ENCODE data around the gene NRCAM. TPM values are rescaled to one million over a fixed set of nuclear protein-coding genes. Genes with fewer than 3 reads are reported as not detected.

The NRCAM gene
- polyA plus RNA-seq, 1 donor (not counting 4 experiments of a cell fraction or from before 2014, with no cell fraction given), result 4.0 TPM

DNA sequence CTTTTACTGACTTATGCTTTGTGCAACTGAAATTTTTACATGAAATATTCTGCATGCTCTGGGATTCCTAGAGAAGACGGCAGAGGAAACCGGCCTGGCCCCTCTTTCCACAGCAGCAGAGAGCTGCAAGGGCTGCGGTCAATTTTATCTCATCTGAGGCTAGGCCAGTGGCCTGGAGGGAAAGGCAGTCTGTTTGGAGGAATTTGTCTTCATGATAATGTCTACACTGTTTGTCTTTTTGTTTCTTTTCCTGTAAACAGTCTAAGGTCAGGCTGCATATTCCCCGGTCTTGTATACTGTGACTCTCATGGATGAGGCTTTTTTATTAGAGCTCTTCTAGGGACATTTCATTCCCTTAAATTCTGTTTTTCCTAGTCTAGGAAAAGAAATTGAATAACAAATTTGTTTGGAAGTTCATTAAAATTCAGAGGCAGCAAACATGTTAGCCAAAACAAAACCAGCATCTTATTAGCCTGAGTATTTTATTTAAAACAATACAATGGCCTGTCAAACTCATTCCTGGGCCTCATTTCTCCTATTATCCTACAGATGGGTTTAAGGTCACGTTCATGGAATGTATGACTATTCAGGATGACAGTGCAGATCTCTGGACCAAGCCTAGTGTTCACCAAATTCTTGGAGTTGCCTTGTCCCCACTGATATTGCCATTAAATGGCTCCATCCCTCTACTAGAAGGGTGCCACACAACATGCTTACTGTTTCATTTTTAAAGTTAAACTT, 352.5 kb downstream of the NRCAM start:
- Histone ChIP-seq H3K36me3 (ENCODE audit: control insufficient read depth in 2 of 2, extremely low read depth in 1 of 2, insufficient read depth in 2 of 2, low read length in 2 of 2) (no peaks in the 10 kb centered on the region), H3K9me3 (ENCODE audit: control insufficient read depth, low read depth, low read length) (no peaks in the 10 kb centered on the region), H3K9me1 (ENCODE audit: control insufficient read depth, extremely low read depth, insufficient read depth, low read length) (no peaks in the 10 kb centered on the region), H2AFZ (ENCODE audit: control insufficient read depth, low read length) (no peak overlapping the region), H4K20me1 (ENCODE audit: control insufficient read depth, extremely low read depth, insufficient read depth, low read length) (no peaks in the 10 kb centered on the region), H3K9ac (ENCODE audit: control insufficient read depth, extremely low read depth, insufficient read depth, low read length) (no peak overlapping the region), H3K4me1 (ENCODE audit: control insufficient read depth, extremely low read depth, insufficient read depth, low read length) (no peaks in the 10 kb centered on the region), H3K79me2 (ENCODE audit: control insufficient read depth, insufficient read depth, low read length) (no peaks in the 10 kb centered on the region), H3K4me2 (ENCODE audit: control insufficient read depth, extremely low read depth, insufficient read depth, low read depth, low read length) (no peak overlapping the region), H3K4me3 (ENCODE audit: control insufficient read depth in 2 of 3, extremely low read depth in 1 of 3, insufficient read depth in 2 of 3, low read depth in 1 of 3, low read length in 3 of 3) (no peak overlapping the region), H3K27me3 (ENCODE audit: control insufficient read depth, extremely low read depth, insufficient read depth, low read length) (no peaks in the 10 kb centered on the region), H3K27ac (ENCODE audit: control insufficient read depth, insufficient read depth, low read length) (no peak overlapping the region)
- DNase-seq (ENCODE audit: low read depth, low spot score) (no peak), FAIRE-seq (no peak)
- TF ChIP-seq EZH2 (IDR thresholded peaks at IDR 0.05; ENCODE audit: low read length), result no peak
- dilution Hi-C loops (cut with MboI; ENCODE audit: extremely low pct_ligation_motif_present, low sequenced_read_pairs), result no loop called here

DNA sequence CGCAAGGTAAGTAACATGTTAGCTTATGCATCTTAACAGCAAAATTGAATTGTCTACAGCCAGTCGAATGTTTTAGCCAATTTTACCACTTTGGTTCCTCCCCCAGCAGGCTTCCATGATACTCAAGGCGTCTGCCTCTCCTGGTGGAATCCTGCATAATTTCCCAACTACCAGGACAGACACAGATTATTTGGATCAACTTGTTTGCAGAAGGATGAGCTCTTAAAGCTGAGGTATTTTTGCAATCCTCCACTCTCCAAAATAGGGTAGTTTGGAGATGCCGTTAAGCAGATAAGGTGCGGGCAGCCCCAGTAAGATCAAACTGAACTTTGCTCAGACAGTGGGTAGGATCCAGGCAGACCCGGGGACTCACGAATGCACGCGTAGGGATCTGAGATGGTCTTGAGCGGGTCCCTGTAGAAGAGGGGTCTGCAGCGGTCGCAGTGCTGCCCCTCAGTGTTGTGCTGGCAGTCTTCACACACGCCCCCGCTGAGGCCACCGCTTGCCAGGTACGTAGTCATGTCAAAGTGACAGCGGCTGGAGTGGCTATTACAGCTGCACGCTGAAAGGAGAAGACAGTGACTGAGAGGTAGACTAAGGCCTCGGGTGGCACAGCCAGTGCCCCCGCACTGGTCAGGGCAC, 353.4 kb downstream of the NRCAM start:
- no peaks in the 10 kb centered on the region for H3K9me1 ChIP-seq (ENCODE audit: control insufficient read depth, extremely low read depth, insufficient read depth, low read length)
- H3K27me3 ChIP-seq (ENCODE audit: control insufficient read depth, extremely low read depth, insufficient read depth, low read length), result no peaks in the 10 kb centered on the region
- H3K4me3 ChIP-seq (ENCODE audit: control insufficient read depth in 2 of 3, extremely low read depth in 1 of 3, insufficient read depth in 2 of 3, low read depth in 1 of 3, low read length in 3 of 3), result no peak overlapping the region
- H3K79me2 ChIP-seq (ENCODE audit: control insufficient read depth, insufficient read depth, low read length), result no peaks in the 10 kb centered on the region
- H3K27ac ChIP-seq (ENCODE audit: control insufficient read depth, insufficient read depth, low read length), result no peak overlapping the region
- no peaks in the 10 kb centered on the region for H3K4me1 ChIP-seq (ENCODE audit: control insufficient read depth, extremely low read depth, insufficient read depth, low read length)
- H3K9ac ChIP-seq (ENCODE audit: control insufficient read depth, extremely low read depth, insufficient read depth, low read length), result no peak overlapping the region
- dilution Hi-C loops (cut with MboI; ENCODE audit: extremely low pct_ligation_motif_present, low sequenced_read_pairs), result no loop called here
- H2AFZ ChIP-seq (ENCODE audit: control insufficient read depth, low read length), result no peak overlapping the region
- FAIRE-seq, result no peak
- no peak for DNase-seq (ENCODE audit: low read depth, low spot score)
- H3K9me3 ChIP-seq (ENCODE audit: control insufficient read depth, low read depth, low read length), result no peaks in the 10 kb centered on the region
- no peaks in the 10 kb centered on the region for H4K20me1 ChIP-seq (ENCODE audit: control insufficient read depth, extremely low read depth, insufficient read depth, low read length)
- no peaks in the 10 kb centered on the region for H3K36me3 ChIP-seq (ENCODE audit: control insufficient read depth in 2 of 2, extremely low read depth in 1 of 2, insufficient read depth in 2 of 2, low read length in 2 of 2)
- no peak overlapping the region for H3K4me2 ChIP-seq (ENCODE audit: control insufficient read depth, extremely low read depth, insufficient read depth, low read depth, low read length)
- TF ChIP-seq EZH2 (IDR thresholded peaks at IDR 0.05; ENCODE audit: low read length), result no peak
- TF ChIP-seq, protein P1, sequence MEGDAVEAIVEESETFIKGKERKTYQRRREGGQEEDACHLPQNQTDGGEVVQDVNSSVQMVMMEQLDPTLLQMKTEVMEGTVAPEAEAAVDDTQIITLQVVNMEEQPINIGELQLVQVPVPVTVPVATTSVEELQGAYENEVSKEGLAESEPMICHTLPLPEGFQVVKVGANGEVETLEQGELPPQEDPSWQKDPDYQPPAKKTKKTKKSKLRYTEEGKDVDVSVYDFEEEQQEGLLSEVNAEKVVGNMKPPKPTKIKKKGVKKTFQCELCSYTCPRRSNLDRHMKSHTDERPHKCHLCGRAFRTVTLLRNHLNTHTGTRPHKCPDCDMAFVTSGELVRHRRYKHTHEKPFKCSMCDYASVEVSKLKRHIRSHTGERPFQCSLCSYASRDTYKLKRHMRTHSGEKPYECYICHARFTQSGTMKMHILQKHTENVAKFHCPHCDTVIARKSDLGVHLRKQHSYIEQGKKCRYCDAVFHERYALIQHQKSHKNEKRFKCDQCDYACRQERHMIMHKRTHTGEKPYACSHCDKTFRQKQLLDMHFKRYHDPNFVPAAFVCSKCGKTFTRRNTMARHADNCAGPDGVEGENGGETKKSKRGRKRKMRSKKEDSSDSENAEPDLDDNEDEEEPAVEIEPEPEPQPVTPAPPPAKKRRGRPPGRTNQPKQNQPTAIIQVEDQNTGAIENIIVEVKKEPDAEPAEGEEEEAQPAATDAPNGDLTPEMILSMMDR (optimal IDR thresholded peaks at IDR 0.05 in 1 of 3, IDR thresholded peaks at IDR 0.05 in 1 of 3, conservative IDR thresholded peaks at IDR 0.05 in 1 of 3; ENCODE audit: extremely low read depth in 1 of 3, insufficient read depth in 2 of 3, low read length in 3 of 3), result no peak

Measured in keratinocyte (primary cell).